HG03159 (cell line): ENCODE measurements around the gene NABP2.
"Not testable (repeated sequence)": the region's sequence is repeated elsewhere in the genome, so short reads cannot be mapped to it uniquely, and the experiment has no call there.

ENCODE experiments used
- ATAC-seq: cut with Tn5 transposase; IDR thresholded peaks from one replicate; pipeline ENCODE4 v1.9.1; 2021; ENCODE audit warnings: mild to moderate bottlenecking, moderate library complexity; ENCODE audit not compliant: unreplicated experiment

Gene NABP2

DNA sequence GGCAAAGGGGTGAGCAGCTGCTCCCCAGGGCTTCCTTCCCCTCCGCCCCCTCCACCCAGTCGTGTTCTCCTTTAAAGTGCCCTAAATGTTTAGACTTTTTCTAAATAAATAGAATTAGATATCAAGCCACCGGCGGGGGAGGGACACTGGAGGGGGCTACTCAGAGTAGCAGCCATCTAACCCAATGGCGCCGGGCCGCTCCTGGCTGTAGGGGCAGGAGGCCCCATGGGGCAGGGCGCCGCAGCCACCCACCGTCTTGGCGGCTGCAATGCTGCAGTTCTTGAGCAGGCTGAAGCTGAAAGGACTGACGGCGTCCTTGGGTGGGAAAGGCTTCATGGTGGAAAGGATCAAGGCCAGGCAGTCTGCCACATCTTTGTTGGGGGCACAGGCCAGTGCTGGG is 18.8 kb downstream of the NABP2 start:
- ATAC-seq, result no peak

- ATAC-seq, result no peak
Observed at GRCh38 chr12:56243731-56244181, 19.6 kb downstream of the NABP2 start.

- no peak for ATAC-seq
Observed at GRCh38 chr12:56244494-56244893, 20.4 kb downstream of the NABP2 start.

DNA sequence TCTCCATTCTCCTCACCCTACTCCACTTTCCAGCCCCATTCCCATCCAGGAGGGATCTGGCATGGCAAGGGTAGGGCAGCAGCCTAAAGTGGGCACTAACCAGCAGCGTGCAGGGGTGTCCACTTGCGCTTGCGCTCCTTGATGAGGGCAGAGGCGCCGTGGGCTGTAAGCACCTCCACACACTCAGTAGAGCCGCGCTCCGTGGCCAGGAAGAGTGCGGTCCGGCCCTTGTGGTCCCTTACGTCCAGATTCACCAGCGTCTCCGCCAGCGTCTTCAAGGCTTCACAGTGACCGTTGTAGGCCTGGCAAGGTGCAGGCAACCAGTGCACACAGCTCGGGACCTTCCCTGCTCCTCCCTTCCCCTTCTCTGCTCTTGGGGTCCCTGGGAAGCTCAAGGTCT is 23.8 kb downstream of the NABP2 start:
- no peak for ATAC-seq

GRCh38 chr12:56248711-56249110 is 24.6 kb downstream of the NABP2 start:
- no peak for ATAC-seq

DNA sequence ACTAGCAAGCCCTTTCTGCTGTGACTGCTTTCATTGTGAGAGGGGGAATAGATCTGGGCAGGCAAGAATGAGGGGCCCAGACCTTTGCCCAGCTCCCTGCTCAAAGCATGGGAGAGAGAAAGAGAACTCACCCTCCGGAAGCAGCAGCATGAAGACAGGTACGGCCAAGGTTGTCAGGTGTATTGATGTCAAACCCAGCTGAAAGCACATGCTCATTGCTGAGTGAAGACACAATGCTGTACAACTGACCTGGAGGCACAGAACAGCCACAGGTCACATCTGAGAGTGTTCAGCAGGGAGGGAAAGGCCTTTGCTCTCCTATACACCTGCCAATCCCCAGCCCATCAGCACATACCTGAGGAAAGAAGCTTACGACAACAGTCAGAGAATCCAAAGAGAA is 28.5 kb downstream of the NABP2 start:
- no peak for ATAC-seq

- no peak for ATAC-seq
Observed at GRCh38 chr12:56253091-56253490, 28.9 kb downstream of the NABP2 start.

- no peak for ATAC-seq
Observed at GRCh38 chr12:56255671-56256070, 31.5 kb downstream of the NABP2 start.

- no peak for ATAC-seq
Observed at GRCh38 chr12:56256326-56256960, 32.3 kb downstream of the NABP2 start.

DNA sequence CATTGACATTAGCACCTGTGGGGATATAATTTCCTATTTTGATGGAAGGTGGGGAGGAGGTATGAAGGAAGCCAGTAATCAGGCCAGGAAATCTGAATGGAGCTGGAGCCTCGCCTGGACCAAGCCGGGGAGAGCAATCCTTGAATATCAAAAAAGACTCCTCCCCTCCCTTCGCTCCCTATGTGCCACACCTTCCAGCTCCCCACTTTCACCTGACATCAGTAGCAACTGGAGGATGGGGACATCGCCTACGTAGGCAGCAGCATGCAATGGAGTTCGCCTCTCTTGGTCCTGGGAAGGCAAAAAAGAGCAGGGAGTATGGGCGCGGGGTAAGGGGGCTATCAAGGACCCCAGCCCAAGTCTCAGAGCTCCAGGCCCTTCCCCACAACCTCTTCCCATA is 32.9 kb downstream of the NABP2 start:
- ATAC-seq, result no peak

DNA sequence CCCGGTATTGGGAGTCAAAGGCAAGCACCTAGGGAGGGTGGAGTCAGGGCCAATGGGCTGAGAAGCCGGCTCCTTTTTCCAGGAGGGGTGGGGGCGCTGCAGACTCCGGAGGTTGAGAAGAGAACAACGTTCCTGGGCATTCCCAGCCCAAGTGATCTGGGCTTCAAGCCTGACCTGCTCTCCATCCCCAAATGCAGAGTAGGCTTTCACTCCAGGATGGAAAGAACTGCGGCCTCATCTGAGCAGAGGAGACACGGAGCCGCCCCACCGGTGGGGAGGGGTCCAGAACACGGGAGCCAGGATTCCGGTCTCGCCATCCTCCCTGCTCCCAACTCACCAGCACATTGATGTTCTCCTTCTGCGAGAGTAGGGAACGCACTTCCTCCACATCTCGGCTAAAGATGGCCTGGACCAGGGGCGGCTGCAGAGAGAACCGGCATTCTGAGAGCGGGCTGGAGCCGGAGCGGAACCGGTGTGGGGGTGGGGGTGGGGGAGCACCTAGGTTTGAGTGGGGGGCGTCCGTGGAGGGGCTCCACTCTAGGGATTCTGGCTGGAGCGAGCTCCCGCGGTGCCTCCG is 33.4 kb downstream of the NABP2 start:
- ATAC-seq, result no peak

- peak; percentile 86 for ATAC-seq
Observed at GRCh38 chr12:56258068-56258819, 34.1 kb downstream of the NABP2 start, which contains the start of gene ANKRD52. Gene ANKRD52, minus strand, starts transcription at chr12:56258384. Its CDS starts 115 bp downstream, at chr12:56258269.

- ATAC-seq, result no peak
Observed at GRCh38 chr12:56258820-56259183, 34.7 kb downstream of the NABP2 start.

DNA sequence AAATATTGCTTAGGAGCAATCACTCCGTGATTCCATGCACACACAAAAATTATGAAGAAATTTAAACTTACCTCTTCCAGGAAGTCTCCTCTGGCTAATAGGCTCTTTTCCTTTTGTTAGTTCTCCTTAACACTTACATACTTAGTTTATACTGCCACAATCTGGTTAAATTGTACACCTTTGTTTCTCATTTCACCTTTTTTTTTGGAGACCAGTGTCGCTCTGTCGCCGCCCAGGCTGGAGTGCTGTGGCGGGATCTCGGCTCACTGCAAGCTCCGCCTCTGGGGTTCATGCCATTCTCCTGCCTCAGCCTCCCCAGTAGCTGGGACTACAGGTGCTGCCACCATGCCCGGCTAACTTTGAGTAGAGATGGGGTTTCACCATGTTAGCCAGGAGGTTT is 36.2 kb downstream of the NABP2 start:
- ATAC-seq, result no peak

GRCh38 chr12:56260921-56261320 is 36.8 kb downstream of the NABP2 start:
- ATAC-seq, result no peak

- ATAC-seq, result no peak
Observed at GRCh38 chr12:56261503-56262232, 37.5 kb downstream of the NABP2 start.

- ATAC-seq, result not testable (repeated sequence)
Observed at GRCh38 chr12:56262955-56263354, 38.8 kb downstream of the NABP2 start.

- not testable (repeated sequence) for ATAC-seq
Observed at GRCh38 chr12:56266068-56266692, 42.0 kb downstream of the NABP2 start.

GRCh38 chr12:56266693-56267442 is 42.7 kb downstream of the NABP2 start, which contains the start of gene COQ10A:
Gene COQ10A, plus strand, starts transcription at chr12:56266942. Its CDS starts 177 bp downstream, at chr12:56267119.
- peak; percentile 89 for ATAC-seq

GRCh38 chr12:56267443-56268071 is 43.4 kb downstream of the NABP2 start:
- peak; percentile 11 for ATAC-seq
